Measurements from ENCODE around the gene ELN.

GRCh38 chr7:74044366-74045350 lies 16.7 kb downstream of the ELN start:
- TF ChIP-seq POLR2AphosphoS5 (IDR thresholded peaks at IDR 0.05; ENCODE audit: low read depth, low read length) (no peak), POLR2A (IDR thresholded peaks at IDR 0.05; ENCODE audit: low read depth, low read length) (no peak), SPI1 (IDR thresholded peaks at IDR 0.05; ENCODE audit: low read depth, low read length) (no peak), PAX5 (IDR thresholded peaks at IDR 0.05; ENCODE audit: insufficient read depth, low read length, severe bottlenecking) (no peak), TAF1 (IDR thresholded peaks at IDR 0.05; ENCODE audit: low read depth, low read length) (no peak), POU2F2 (IDR thresholded peaks at IDR 0.05; ENCODE audit: low read depth, low read length) (no peak)
